ACC112 (cell line): ENCODE data around the gene PTCD2.

Experiments used
- H2AFZ ChIP-seq: fragments of 200-600 bp; sonication (generic); one replicate; pipeline ENCODE4 v1.6.0; 2017; ENCODE audit warnings: antibody characterized with exemption, low read length; ENCODE audit not compliant: unreplicated experiment
- H3K27ac ChIP-seq: fragments of 200-600 bp; sonication (generic); 2 replicates; pipeline ENCODE4 v1.5.1; 2014; ENCODE audit warnings: low read depth, mild to moderate bottlenecking, antibody characterized with exemption, low read length, moderate library complexity
- H3K27me3 ChIP-seq: fragments of 200-600 bp; sonication (generic); 2 replicates; pipeline ENCODE4 v1.6.1; 2014; ENCODE audit warnings: mild to moderate bottlenecking, antibody characterized with exemption, low read length, moderate library complexity, mixed read lengths; ENCODE audit not compliant: insufficient read depth
- H3K36me3 ChIP-seq: fragments of 200-600 bp; sonication (generic); 2 replicates; pipeline ENCODE4 v1.6.1; 2016; ENCODE audit warnings: mild to moderate bottlenecking, antibody characterized with exemption, low read length, moderate library complexity, mixed read lengths; ENCODE audit not compliant: insufficient read depth
- H3K4me1 ChIP-seq: fragments of 200-600 bp; sonication (generic); one replicate; pipeline ENCODE4 v1.6.1; 2016; ENCODE audit warnings: low read length, mixed read lengths; ENCODE audit not compliant: insufficient read depth, unreplicated experiment, control insufficient read depth
- H3K4me3 ChIP-seq: fragments of 200-600 bp; sonication (generic); 2 replicates; pipeline ENCODE4 v1.5.1; 2014; ENCODE audit warnings: mild to moderate bottlenecking, low read depth, low read length
- H3K79me2 ChIP-seq: fragments of 200-600 bp; sonication (generic); one replicate; pipeline ENCODE4 v1.6.0; 2016; ENCODE audit warnings: low read length; ENCODE audit not compliant: control insufficient read depth, unreplicated experiment, insufficient read depth

The PTCD2 gene

DNA sequence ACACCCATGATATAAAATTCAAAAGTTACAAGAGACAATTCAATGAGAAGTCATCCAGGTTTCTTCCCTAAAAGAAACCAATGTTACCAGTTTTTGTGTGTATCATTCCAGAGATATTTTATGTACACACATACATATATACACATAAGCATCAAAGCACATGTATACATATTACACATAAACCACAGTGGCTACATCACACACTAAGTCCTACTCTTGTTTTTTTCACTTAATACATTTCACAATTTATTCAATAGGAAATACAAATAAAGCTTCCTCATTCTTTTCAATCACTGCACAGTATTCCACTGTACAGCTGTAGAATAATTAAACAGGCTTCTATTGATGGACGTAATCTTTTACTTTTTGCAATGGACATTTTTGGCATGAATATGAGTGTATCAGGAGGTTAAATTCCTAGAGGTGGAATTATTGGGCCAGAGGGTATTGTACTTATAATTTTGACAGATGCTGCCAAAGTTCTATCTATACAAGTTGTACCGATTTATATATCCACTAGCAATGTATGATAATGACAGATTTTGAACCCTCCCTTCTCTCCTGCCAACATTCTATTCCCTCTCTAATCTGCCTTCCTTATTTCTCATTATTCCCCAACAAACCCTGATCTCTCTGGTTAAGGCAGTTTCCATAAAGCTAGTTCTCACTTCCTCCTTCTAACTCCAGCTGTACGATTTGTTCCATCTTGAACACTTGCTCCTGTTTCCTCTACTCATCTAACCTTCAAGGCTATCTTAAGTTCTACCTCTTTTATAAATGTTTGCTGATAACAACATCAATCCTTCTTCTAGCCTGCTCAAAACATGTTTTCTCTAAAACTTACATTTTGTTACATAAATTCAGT, 35.4 kb upstream of the PTCD2 start:
- H3K79me2 ChIP-seq: no peaks in the 10 kb centered on the region
- H3K4me1 ChIP-seq: peaks cover 32% of the 10 kb centered on the region
- H3K36me3 ChIP-seq: no peaks in the 10 kb centered on the region; the same call in 1 of the 2 replicates
- no peak overlapping the region for H3K4me3 ChIP-seq
- no peak overlapping the region for H3K27ac ChIP-seq
- H2AFZ ChIP-seq: no peak overlapping the region
- H3K27me3 ChIP-seq: no peaks in the 10 kb centered on the region

DNA sequence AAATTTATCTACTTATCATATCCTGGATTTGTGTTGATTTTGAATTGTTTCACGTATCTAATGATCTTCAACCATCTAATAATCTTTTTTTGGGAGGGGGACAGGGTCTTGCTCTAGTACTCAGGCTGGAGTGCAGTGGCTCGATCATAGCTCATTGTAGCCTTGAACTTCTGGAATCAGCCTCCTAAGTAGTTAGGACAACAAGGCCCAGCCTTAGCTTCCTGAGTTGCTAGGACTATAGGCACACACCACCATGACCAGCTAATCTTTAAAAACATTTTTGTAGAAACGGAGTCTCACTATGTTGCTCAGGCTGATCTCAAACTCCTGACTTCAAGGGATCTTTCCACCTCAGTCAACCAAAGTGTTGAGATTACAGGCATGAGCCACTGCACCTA, 34.8 kb upstream of the PTCD2 start:
- H3K4me1 ChIP-seq: peaks cover 32% of the 10 kb centered on the region
- H3K27ac ChIP-seq: no peak overlapping the region
- H3K4me3 ChIP-seq: no peak overlapping the region
- no peaks in the 10 kb centered on the region; the same call in 1 of the 2 replicates for H3K36me3 ChIP-seq
- H2AFZ ChIP-seq: no peak overlapping the region
- H3K79me2 ChIP-seq: no peaks in the 10 kb centered on the region
- no peaks in the 10 kb centered on the region for H3K27me3 ChIP-seq

DNA sequence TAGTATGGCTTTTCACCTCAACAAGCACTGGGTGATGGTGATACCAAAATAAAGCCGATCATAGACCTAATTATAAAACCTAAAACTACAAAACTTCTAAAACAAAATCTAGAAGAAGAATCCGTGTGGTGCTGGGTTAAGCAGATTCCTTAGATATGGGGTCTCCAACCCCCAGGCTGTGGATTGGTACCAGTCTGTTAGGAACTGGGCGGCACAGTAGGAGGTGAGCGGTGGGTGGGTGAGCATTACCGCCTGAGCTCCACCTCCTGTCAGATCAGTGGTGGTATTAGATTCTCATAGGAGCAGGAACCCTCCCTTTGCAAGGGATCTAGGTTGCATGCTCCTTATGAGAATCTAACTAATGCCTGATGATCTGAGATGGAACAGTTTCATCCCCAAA, 33.4 kb upstream of the PTCD2 start:
- H3K36me3 ChIP-seq: no peaks in the 10 kb centered on the region; the same call in 1 of the 2 replicates
- no peaks in the 10 kb centered on the region for H3K27me3 ChIP-seq
- H3K4me3 ChIP-seq: no peak overlapping the region
- no peak overlapping the region for H3K27ac ChIP-seq
- H2AFZ ChIP-seq: no peak overlapping the region
- H3K4me1 ChIP-seq: peaks cover 18% of the 10 kb centered on the region
- no peaks in the 10 kb centered on the region for H3K79me2 ChIP-seq

DNA sequence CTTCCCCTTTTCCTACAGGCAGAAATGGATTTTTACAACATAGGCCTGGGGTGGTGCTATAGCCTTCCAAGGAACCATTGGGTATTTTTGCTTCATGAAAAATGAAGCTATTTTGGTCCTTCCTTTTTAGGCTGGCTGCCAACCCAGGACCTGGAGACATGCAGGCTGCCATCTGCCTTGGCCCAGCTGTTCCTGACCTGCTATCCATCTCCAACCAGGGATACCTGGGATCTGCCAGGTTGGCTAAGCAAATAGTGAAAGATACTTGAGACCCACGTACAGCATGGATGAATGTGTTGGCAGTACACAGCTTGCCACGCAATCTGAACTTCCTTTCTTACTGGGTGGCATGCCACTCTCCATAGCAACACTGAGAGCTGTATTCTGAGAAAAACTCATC, 31.2 kb upstream of the PTCD2 start:
- Histone ChIP-seq H3K27me3 (no peaks in the 10 kb centered on the region), H2AFZ (no peak overlapping the region), H3K36me3 (peaks cover 14% of the 10 kb centered on the region; the same call in 1 of the 2 replicates), H3K27ac (no peak overlapping the region), H3K4me3 (no peak overlapping the region), H3K79me2 (no peaks in the 10 kb centered on the region), H3K4me1 (peaks cover 7% of the 10 kb centered on the region)

GRCh38 chr5:72290356-72291133, 29.6 kb upstream of the PTCD2 start:
- Histone ChIP-seq H3K4me1 (peaks cover 14% of the 10 kb centered on the region), H3K4me3 (no peak overlapping the region), H3K79me2 (peaks cover 2% of the 10 kb centered on the region), H3K36me3 (peaks cover 23% of the 10 kb centered on the region), H3K27ac (no peak overlapping the region), H2AFZ (no peak overlapping the region), H3K27me3 (no peaks in the 10 kb centered on the region)

DNA sequence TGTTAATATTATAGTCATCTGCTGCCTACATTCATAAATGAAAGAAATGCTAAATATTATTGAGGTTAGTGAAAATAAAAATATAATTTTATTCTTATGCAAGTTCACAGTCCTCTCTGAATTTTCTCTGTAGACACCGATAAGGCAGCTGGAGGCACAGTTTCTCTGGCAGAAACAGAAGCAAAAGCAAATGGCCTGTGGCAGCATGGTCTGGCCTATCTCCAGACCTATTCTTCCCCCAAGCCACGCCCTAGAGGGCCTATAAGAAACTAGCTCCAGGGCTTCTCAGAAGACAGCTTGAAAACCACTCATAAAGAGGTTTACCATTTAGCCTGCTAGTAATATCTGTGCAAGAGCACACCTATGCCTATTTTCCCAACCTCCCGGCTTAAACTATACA, 28.6 kb upstream of the PTCD2 start:
- Histone ChIP-seq H3K36me3 (peaks cover 27% of the 10 kb centered on the region), H3K4me1 (peaks cover 14% of the 10 kb centered on the region), H3K27ac (no peak overlapping the region)

DNA sequence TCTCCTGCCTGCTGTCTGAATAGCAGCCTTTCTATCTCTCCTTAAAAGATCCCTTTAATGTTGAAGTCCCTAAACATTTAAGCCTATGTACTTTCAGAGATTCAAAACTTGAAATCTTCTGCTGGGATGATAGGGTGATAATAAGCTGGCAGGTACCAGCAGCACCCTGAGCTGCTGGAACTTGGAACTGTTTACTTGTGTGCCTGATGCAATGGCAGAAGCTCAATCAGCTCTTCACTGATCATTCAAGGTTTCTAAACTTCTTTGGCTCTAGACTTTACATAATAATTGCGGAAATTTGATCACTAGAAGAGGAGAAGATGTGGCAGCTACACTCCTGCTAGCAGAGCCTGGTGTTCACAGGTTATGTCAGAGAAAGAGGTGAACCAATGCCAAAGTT, 27.8 kb upstream of the PTCD2 start:
- Histone ChIP-seq H3K79me2 (peaks cover 2% of the 10 kb centered on the region), H3K4me1 (peaks cover 14% of the 10 kb centered on the region), H3K36me3 (peaks cover 35% of the 10 kb centered on the region), H3K4me3 (no peak overlapping the region), H3K27ac (no peak overlapping the region), H3K27me3 (no peaks in the 10 kb centered on the region), H2AFZ (no peak overlapping the region)

More for the DNA sequence above, 28.6 kb upstream of the PTCD2 start:
- Histone ChIP-seq H2AFZ (no peak overlapping the region), H3K27me3 (no peaks in the 10 kb centered on the region), H3K79me2 (peaks cover 2% of the 10 kb centered on the region), H3K4me3 (no peak overlapping the region)

GRCh38 chr5:72293495-72294055, 26.6 kb upstream of the PTCD2 start:
- no peak overlapping the region for H3K4me3 ChIP-seq
- H2AFZ ChIP-seq: no peak overlapping the region
- no peaks in the 10 kb centered on the region for H3K27me3 ChIP-seq
- H3K4me1 ChIP-seq: peaks cover 14% of the 10 kb centered on the region
- peaks cover 2% of the 10 kb centered on the region for H3K79me2 ChIP-seq
- H3K27ac ChIP-seq: 0 out of 2 replicates have a peak overlapping the region, but pooled peaks have one; percentile 17
- H3K36me3 ChIP-seq: peaks cover 36% of the 10 kb centered on the region

DNA sequence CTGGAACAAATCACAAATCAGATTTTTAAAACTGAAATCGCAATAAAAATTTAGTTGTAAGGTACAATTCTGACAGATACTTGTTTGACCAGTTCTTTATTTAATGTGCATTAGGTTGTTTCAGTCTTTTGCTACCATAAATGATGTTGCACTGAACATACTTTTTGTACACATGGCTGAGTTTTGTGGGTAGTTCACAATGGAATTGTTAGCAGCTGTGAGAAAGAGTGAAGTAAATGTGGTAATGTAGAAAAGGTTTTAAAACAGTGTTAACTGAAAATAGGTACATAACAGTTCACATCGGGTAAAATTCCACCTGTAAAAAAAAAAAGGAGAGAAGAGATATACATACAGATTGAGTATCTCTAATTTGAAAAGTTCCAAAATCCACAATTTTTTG, 25.7 kb upstream of the PTCD2 start:
- H3K4me3 ChIP-seq: no peak overlapping the region
- peaks cover 36% of the 10 kb centered on the region for H3K36me3 ChIP-seq
- H3K27ac ChIP-seq: no peak overlapping the region
- H3K4me1 ChIP-seq: peaks cover 14% of the 10 kb centered on the region
- H3K27me3 ChIP-seq: no peaks in the 10 kb centered on the region
- no peak overlapping the region for H2AFZ ChIP-seq
- H3K79me2 ChIP-seq: peaks cover 4% of the 10 kb centered on the region

GRCh38 chr5:72295539-72295938, 24.6 kb upstream of the PTCD2 start:
- Histone ChIP-seq H2AFZ (no peak overlapping the region), H3K4me3 (no peak overlapping the region), H3K36me3 (peaks cover 36% of the 10 kb centered on the region), H3K79me2 (peaks cover 15% of the 10 kb centered on the region), H3K4me1 (peaks cover 17% of the 10 kb centered on the region), H3K27me3 (no peaks in the 10 kb centered on the region), H3K27ac (no peak overlapping the region)
